Endothelial cell of umbilical vein (primary cell): Measurements from ENCODE around the gene POLR2B. TPM values are rescaled to one million over a fixed set of nuclear protein-coding genes. Genes with fewer than 3 reads are reported as not detected.

ENCODE experiments used
- BruUV-seq: library from RNA; stranded (reverse); fragments of 400-500 nt; replicated peaks from 2 replicates; lab custom pipeline; 2021; lab: Mats Ljungman, UMichigan
- CTCF ChIA-PET: fragments of 300-600, 350-600 bp; sonication (Branson Sonifier 250); formaldehyde crosslinking; loops from one replicate; lab custom pipeline; 2021; ENCODE audit warnings: antibody characterized with exemption, inconsistent platforms; lab: Charles Lee
- POLR2A ChIA-PET: fragments of 300-600, 350-600 bp; sonication (Branson Sonifier 250); formaldehyde crosslinking; loops from one replicate; lab custom pipeline; 2021; ENCODE audit warnings: antibody characterized with exemption, inconsistent platforms; lab: Charles Lee
- DNase-seq: peaks from one replicate; pipeline ENCODE4 v3.0.0-alpha.2; 2011; ENCODE audit warnings: low read depth, low spot score
- FAIRE-seq: peaks from 2 replicates; lab custom pipeline; 2011; peaks lifted over from hg19 to GRCh38; lab: Jason Lieb, UNC
- H2AFZ ChIP-seq: 2 replicates; pipeline ENCODE4 v1.6.0; 2012; ENCODE audit warnings: low read depth, low read length, control low read depth, inconsistent platforms
- H3K27ac ChIP-seq: 2 replicates; pipeline ENCODE4 v1.5.1; 2011; ENCODE audit warnings: low read depth, mild to moderate bottlenecking, control low read depth, low read length, moderate library complexity; ENCODE audit not compliant: insufficient read depth
- H3K27me3 ChIP-seq, 2 experiments: 2 replicates each; pipeline versions ENCODE4 v1.6.0 to v1.6.1; 2011; ENCODE audit warnings: low read length in 2 of 2, mixed read lengths in 1 of 2; ENCODE audit not compliant: control insufficient read depth in 2 of 2, insufficient read depth in 2 of 2
- H3K36me3 ChIP-seq, 2 experiments: 2 replicates in 1 of 2; 3 replicates in 1 of 2; pipeline ENCODE4 v1.5.1; 2011; ENCODE audit warnings: low read length in 2 of 2, mild to moderate bottlenecking in 1 of 2, moderate library complexity in 1 of 2; ENCODE audit not compliant: control insufficient read depth in 2 of 2, insufficient read depth in 2 of 2; ENCODE audit errors: extremely low read depth in 1 of 2
- H3K4me1 ChIP-seq: 3 replicates; pipeline ENCODE4 v1.5.1; 2011; ENCODE audit warnings: mild to moderate bottlenecking, low read length; ENCODE audit not compliant: control insufficient read depth, insufficient read depth; ENCODE audit errors: extremely low read depth
- H3K4me2 ChIP-seq: 2 replicates; pipeline ENCODE4 v1.6.1; 2011; ENCODE audit warnings: low read length, control low read depth, mixed read lengths; ENCODE audit not compliant: insufficient read depth
- H3K4me3 ChIP-seq, 3 experiments: fragments of 200-600 bp in 1 of 3; sonication (generic), shearing (Covaris generic) in 1 of 3; replicated peaks in 1 of 3; 2 replicates each; pipeline ENCODE4 v1.5.1; 2011 to 2016; ENCODE audit warnings: control low read depth in 3 of 3, low read length in 3 of 3, mild to moderate bottlenecking in 2 of 3, inconsistent platforms in 1 of 3, low read depth in 1 of 3, moderate library complexity in 1 of 3; ENCODE audit not compliant: insufficient read depth in 1 of 3
- H3K79me2 ChIP-seq: 2 replicates; pipeline ENCODE4 v1.6.0; 2012; ENCODE audit warnings: low read length, inconsistent platforms; ENCODE audit not compliant: control insufficient read depth, insufficient read depth
- H3K9ac ChIP-seq: replicated peaks from 2 replicates; pipeline ENCODE3; 2011; ENCODE audit warnings: low read length, control low read depth; ENCODE audit not compliant: insufficient read depth; ENCODE audit errors: extremely low read depth
- H3K9me1 ChIP-seq: replicated peaks from 3 replicates; pipeline ENCODE4 v1.6.0; 2011; ENCODE audit warnings: mild to moderate bottlenecking, low read length; ENCODE audit not compliant: control insufficient read depth, insufficient read depth; ENCODE audit errors: extremely low read depth
- H3K9me3 ChIP-seq: replicated peaks from 2 replicates; pipeline ENCODE4 v1.5.1; 2012; ENCODE audit warnings: low read length, inconsistent platforms; ENCODE audit not compliant: control insufficient read depth, insufficient read depth
- H4K20me1 ChIP-seq: replicated peaks from 2 replicates; pipeline ENCODE3; 2011; ENCODE audit warnings: mild to moderate bottlenecking, low read length; ENCODE audit not compliant: control insufficient read depth, insufficient read depth; ENCODE audit errors: extremely low read depth
- EZH2 ChIP-seq: IDR thresholded peaks from 2 replicates; pipeline ENCODE4 v1.6.1; 2012; ENCODE audit warnings: borderline replicate concordance, low read depth, mild to moderate bottlenecking, moderate library complexity, low read length, inconsistent platforms; ENCODE audit not compliant: severe bottlenecking
- FOS ChIP-seq: IDR thresholded peaks from 2 replicates; pipeline ENCODE4 v1.6.1; 2011; ENCODE audit warnings: mild to moderate bottlenecking, low read length, moderate library complexity, borderline replicate concordance; ENCODE audit not compliant: insufficient read depth
- GATA2 ChIP-seq: IDR thresholded peaks from 2 replicates; pipeline ENCODE4 v1.7.0; 2011; ENCODE audit warnings: low read depth, mild to moderate bottlenecking, moderate library complexity, mixed read lengths, low read length; ENCODE audit not compliant: insufficient read length, insufficient read depth
- JUN ChIP-seq: IDR thresholded peaks from 2 replicates; pipeline ENCODE4 v1.6.1; 2011; ENCODE audit warnings: borderline replicate concordance, low read depth; ENCODE audit not compliant: insufficient read length, insufficient read depth
- MYC ChIP-seq: IDR thresholded peaks from one replicate; pipeline ENCODE4 v1.6.1; 2011; ENCODE audit warnings: mild to moderate bottlenecking, low read depth, low read length
- POLR2A ChIP-seq: IDR thresholded peaks from 2 replicates; pipeline ENCODE4 v1.6.1; 2012; ENCODE audit warnings: low read depth, mild to moderate bottlenecking, control low read depth, low read length
- POLR2AphosphoS5 ChIP-seq: IDR thresholded peaks from 2 replicates; pipeline ENCODE4 v1.6.1; 2012; ENCODE audit warnings: low read depth, mild to moderate bottlenecking, control low read depth, low read length, moderate library complexity; ENCODE audit not compliant: insufficient read depth
- dilution Hi-C: fragments of 300-500 bp; cut with MboI; formaldehyde crosslinking; loops from one replicate; pipeline ENCODE4 v1.15.0; 2019; ENCODE audit warnings: low sequenced_read_pairs; ENCODE audit not compliant: extremely low pct_ligation_motif_present
- intact Hi-C: fragments of 100-400 bp; cut with micrococcal nuclease; formaldehyde crosslinking; loops from one replicate; pipeline ENCODE4 v1.10.0; 2022
- polyA plus RNA-seq, 4 experiments: library from polyadenylated mRNA; depleted of rRNA in 3 of 4; stranded (reverse) in 3 of 4; unstranded in 1 of 4; fragments of >200 nt; gene quantifications; 2 replicates each; pipeline versions ENCODE4 v1.2.1 to v1.2.3, GENCODE V29; 2011 to 2012; ENCODE audit warnings: missing spikeins in 1 of 4
- total RNA-seq: library from RNA; stranded (reverse); gene quantifications from 2 replicates; pipeline ENCODE4 v1.2.3, GENCODE V29; 2021
- TF ChIP-seq, protein P1 (sequence below): IDR thresholded peaks from 2 replicates; pipeline ENCODE4 v1.6.1; 2011; ENCODE audit not compliant: insufficient read depth, insufficient read length
- TF ChIP-seq, protein P2 (sequence below), 2 donors: IDR thresholded peaks; 1 replicate in 1 of 2; 2 replicates in 1 of 2; pipeline ENCODE4 v1.5.1; 2011; ENCODE audit warnings: low read length in 2 of 2, mild to moderate bottlenecking in 2 of 2, moderate library complexity in 2 of 2, control low read depth in 1 of 2, inconsistent platforms in 1 of 2, low read depth in 1 of 2; ENCODE audit not compliant: insufficient read depth in 1 of 2; ENCODE audit errors: extremely low read depth in 1 of 2

The POLR2B gene
- total and polyA plus RNA-seq, 2 donors (not counting 3 experiments of a cell fraction or from before 2014, with no cell fraction given), result 75.5 to 148 TPM

DNA sequence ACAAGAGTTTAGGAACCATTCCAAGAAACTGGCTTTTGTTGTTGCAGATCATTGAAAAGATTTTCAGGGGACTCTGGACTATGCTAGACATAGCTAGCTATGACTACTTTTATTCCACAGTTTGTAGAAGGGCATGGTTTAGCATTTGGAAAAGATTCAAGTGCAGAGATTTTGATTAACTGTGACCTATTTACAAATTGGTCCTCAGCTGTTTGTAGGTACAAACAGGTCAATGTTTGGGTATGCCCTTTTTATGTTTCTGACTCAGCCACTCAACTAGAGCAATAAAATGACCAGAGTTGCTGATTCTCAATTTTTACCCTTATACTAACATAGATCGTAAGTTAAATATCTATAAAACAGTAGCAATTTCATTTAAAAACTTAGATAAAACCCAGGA, 84.8 kb downstream of the POLR2B start:
- intact Hi-C loops, result no loop called here

More for the DNA sequence above, 84.8 kb downstream of the POLR2B start:
- Histone ChIP-seq H3K4me3 (no peak overlapping the region), H3K9me1 (no peaks in the 10 kb centered on the region), H3K9me3 (no peaks in the 10 kb centered on the region), H3K4me1 (peaks cover 33% of the 10 kb centered on the region), H3K9ac (no peak overlapping the region), H3K27ac (no peak overlapping the region), H3K27me3 (no peaks in the 10 kb centered on the region), H3K36me3 (peaks cover 0 to 3% of the 10 kb centered on the region in 2 experiments), H3K79me2 (peaks cover 64% of the 10 kb centered on the region), H4K20me1 (no peaks in the 10 kb centered on the region), H2AFZ (no peak overlapping the region), H3K4me2 (no peak overlapping the region)
- dilution Hi-C loops, result no loop called here
- TF ChIP-seq MYC, result no peak
- no peak for TF ChIP-seq FOS
- no peak for TF ChIP-seq POLR2AphosphoS5
- TF ChIP-seq POLR2A, result no peak
- TF ChIP-seq EZH2, result no peak
- TF ChIP-seq, protein P1, sequence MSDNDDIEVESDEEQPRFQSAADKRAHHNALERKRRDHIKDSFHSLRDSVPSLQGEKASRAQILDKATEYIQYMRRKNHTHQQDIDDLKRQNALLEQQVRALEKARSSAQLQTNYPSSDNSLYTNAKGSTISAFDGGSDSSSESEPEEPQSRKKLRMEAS, result no peak
- TF ChIP-seq GATA2, result no peak
- TF ChIP-seq, protein P2, sequence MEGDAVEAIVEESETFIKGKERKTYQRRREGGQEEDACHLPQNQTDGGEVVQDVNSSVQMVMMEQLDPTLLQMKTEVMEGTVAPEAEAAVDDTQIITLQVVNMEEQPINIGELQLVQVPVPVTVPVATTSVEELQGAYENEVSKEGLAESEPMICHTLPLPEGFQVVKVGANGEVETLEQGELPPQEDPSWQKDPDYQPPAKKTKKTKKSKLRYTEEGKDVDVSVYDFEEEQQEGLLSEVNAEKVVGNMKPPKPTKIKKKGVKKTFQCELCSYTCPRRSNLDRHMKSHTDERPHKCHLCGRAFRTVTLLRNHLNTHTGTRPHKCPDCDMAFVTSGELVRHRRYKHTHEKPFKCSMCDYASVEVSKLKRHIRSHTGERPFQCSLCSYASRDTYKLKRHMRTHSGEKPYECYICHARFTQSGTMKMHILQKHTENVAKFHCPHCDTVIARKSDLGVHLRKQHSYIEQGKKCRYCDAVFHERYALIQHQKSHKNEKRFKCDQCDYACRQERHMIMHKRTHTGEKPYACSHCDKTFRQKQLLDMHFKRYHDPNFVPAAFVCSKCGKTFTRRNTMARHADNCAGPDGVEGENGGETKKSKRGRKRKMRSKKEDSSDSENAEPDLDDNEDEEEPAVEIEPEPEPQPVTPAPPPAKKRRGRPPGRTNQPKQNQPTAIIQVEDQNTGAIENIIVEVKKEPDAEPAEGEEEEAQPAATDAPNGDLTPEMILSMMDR (IDR thresholded peaks at IDR 0.05; ENCODE audit: extremely low read depth in 1 of 2, insufficient read depth in 1 of 2, low read depth in 1 of 2, low read length in 2 of 2), result no peak
- no peak for TF ChIP-seq JUN
- no peak for DNase-seq
- no peak for FAIRE-seq
- POLR2A ChIA-PET, result no interaction called here
- no TSS peak for BruUV-seq
- CTCF ChIA-PET, result interaction anchor here (0.9 to 2.7 kb wide), 2 partner anchors 21 to 100 kb away, joined by 3 to 13 read pairs; no protein-coding TSS in a partner anchor
